Testis (tissue), 3 donors: Measurements from ENCODE around the gene MPPED1. TPM values are rescaled to one million over a fixed set of nuclear protein-coding genes. Genes with fewer than 3 reads are reported as not detected.

ENCODE experiments used
- DNase-seq: peaks from one replicate; pipeline ENCODE4 v3.0.0-alpha.2; 2019
- H3K27ac ChIP-seq, 2 donors: fragments of 200-600 bp; sonication (generic); one replicate each; pipeline ENCODE4 v1.5.1; 2019
- H3K27me3 ChIP-seq: fragments of 200-600 bp; sonication (generic); one replicate; pipeline ENCODE4 v1.5.1; 2019
- H3K36me3 ChIP-seq: fragments of 200-600 bp; sonication (generic); one replicate; pipeline ENCODE4 v1.5.1; 2017; ENCODE audit warnings: low read depth; ENCODE audit errors: missing control alignments
- H3K4me1 ChIP-seq: fragments of 200-600 bp; sonication (generic); one replicate; pipeline ENCODE4 v1.5.1; 2019
- H3K4me3 ChIP-seq, 2 donors: fragments of 200-600 bp; sonication (generic); one replicate each; pipeline ENCODE4 v1.5.1; 2017 to 2019
- H3K9me3 ChIP-seq: fragments of 200-600 bp; sonication (generic); one replicate; pipeline ENCODE4 v1.5.1; 2017
- POLR2A ChIP-seq: fragments of 450-650 bp; IDR thresholded peaks from one replicate; pipeline ENCODE4 v1.6.1; 2017; ENCODE audit warnings: antibody characterized with exemption, mild to moderate bottlenecking, moderate library complexity
- WGBS, 2 donors: methylation state at CpG; one replicate each; pipeline ENCODE4 v1.1.5; 2018; 5-methylcytosine and 5-hydroxymethylcytosine counted together
- intact Hi-C: fragments of 100-400 bp; cut with DNase I; formaldehyde crosslinking; loops from one replicate; pipeline ENCODE4 v1.15.1; 2023; ENCODE audit warnings: low total_unique reads
- polyA plus RNA-seq: library from polyadenylated mRNA; stranded (reverse); fragments of 350-450 nt; fragmentation: Illumina TruSeq; extraction: RNeasy Lipid Tissue Mini Kit (QIAGEN cat#74804); gene quantifications from one replicate; pipeline ENCODE4 v1.2.3, GENCODE V29; 2014; ENCODE audit warnings: low read depth, low replicate concordance; ENCODE audit not compliant: insufficient read depth
- total RNA-seq, 2 donors: library from RNA; depleted of rRNA; stranded (reverse); fragments of >200 nt; gene quantifications; one replicate each; pipeline ENCODE4 v1.2.3, GENCODE V29; 2016
- TF ChIP-seq, protein P1 (sequence below), 3 experiments: fragments of 450-650 bp in 2 of 3; fragments of 200-600 bp in 1 of 3; sonication (generic) in 1 of 3; IDR thresholded peaks; one replicate each; pipeline ENCODE4 v1.5.1; 2016 to 2019; ENCODE audit warnings: antibody characterized with exemption in 3 of 3, mild to moderate bottlenecking in 2 of 3, moderate library complexity in 1 of 3

Gene MPPED1
- total and polyA plus RNA-seq, 3 donors from 2014 or later = 1.3 to 5.9 (median 4.1) TPM

- 51 to 54% methylated on average over 7 of the region's 7 CpGs for WGBS, 2 donors
- intact Hi-C loops = loop anchor here (10.0 kb wide), 2 partner anchors 113 to 153 kb away; no protein-coding TSS in a partner anchor
- Histone ChIP-seq H3K36me3 (no peaks in the 10 kb centered on the region), H3K27me3 (no peaks in the 10 kb centered on the region), H3K9me3 (no peaks in the 10 kb centered on the region), H3K27ac (no peak overlapping the region), H3K4me1 (peaks cover 8% of the 10 kb centered on the region), H3K4me3 (no peak overlapping the region)
- TF ChIP-seq POLR2A = no peak
- TF ChIP-seq, protein P1, sequence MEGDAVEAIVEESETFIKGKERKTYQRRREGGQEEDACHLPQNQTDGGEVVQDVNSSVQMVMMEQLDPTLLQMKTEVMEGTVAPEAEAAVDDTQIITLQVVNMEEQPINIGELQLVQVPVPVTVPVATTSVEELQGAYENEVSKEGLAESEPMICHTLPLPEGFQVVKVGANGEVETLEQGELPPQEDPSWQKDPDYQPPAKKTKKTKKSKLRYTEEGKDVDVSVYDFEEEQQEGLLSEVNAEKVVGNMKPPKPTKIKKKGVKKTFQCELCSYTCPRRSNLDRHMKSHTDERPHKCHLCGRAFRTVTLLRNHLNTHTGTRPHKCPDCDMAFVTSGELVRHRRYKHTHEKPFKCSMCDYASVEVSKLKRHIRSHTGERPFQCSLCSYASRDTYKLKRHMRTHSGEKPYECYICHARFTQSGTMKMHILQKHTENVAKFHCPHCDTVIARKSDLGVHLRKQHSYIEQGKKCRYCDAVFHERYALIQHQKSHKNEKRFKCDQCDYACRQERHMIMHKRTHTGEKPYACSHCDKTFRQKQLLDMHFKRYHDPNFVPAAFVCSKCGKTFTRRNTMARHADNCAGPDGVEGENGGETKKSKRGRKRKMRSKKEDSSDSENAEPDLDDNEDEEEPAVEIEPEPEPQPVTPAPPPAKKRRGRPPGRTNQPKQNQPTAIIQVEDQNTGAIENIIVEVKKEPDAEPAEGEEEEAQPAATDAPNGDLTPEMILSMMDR (IDR thresholded peaks at IDR 0.05) = no peak
- no peak for DNase-seq
Observed at GRCh38 chr22:43387815-43388214, 24.0 kb upstream of the MPPED1 start.

DNA sequence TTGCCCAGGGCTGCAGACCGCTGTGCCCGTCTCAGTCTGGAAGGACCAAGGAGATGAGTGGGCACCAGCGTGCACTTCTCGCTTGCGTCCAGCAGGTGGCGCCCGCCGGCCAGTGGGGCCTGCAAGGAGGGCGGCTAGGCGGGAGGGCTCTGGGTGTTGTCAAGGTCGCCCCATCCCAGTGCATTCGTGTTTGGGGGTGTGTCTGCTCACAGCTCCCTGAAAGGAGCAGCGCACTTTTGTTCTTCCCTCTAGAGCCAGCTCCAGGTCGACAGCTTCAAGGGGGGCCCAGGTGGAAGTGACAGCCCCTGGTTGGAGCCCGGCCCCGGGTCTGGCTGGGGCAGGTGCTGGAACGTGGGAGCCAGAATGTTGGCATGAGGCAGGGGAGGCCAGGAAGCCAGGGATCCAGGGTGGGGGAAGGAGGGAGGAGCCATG, 23.4 kb upstream of the MPPED1 start:
- Histone ChIP-seq H3K36me3 (no peaks in the 10 kb centered on the region), H3K9me3 (no peaks in the 10 kb centered on the region), H3K27me3 (no peaks in the 10 kb centered on the region), H3K4me3 (no peak overlapping the region), H3K27ac (no peak overlapping the region), H3K4me1 (peaks cover 8% of the 10 kb centered on the region)
- intact Hi-C loops = loop anchor here (10.0 kb wide), 2 partner anchors 114 to 154 kb away; no protein-coding TSS in a partner anchor
- peak; percentile 90 for DNase-seq
- WGBS, 2 donors = 7% methylated on average over 13 to 17 of the region's 17 CpGs
- no peak for TF ChIP-seq POLR2A
- TF ChIP-seq, protein P1 (IDR thresholded peaks at IDR 0.05) = peak; percentile 94 to 99 (median 95)

DNA sequence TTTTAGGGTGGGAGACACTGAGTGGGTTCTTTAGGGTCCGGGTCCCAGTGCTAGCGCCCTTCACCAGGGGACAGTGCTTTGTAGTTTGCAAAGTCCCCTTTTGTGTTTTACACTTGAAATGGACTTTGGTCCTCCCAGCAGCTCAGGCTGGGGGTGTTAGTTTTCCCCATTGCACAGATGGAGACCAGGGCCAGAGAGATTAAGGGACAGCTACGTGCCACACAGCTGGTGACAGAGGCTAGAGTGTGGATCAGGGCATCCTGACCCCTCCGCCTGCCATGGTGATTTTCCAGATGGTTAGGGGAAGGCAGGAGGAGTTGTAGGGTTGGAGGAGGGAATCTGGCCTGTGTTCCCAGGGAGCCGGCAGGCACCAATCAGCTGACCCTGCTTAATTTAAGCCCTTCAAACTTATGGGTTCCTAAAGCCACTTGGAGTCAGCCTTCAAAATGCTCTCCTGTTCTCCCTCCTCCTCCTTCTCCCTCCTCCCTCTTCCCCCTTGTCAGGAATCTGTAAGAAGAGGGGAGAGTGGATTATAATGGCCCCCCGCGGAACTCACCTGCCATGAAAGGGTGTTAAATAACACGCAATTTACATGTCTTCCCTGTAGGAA, 22.5 kb upstream of the MPPED1 start:
- Histone ChIP-seq H3K9me3 (no peaks in the 10 kb centered on the region), H3K4me3 (no peak overlapping the region), H3K27ac (no peak overlapping the region), H3K4me1 (peaks cover 8% of the 10 kb centered on the region), H3K27me3 (no peaks in the 10 kb centered on the region), H3K36me3 (no peaks in the 10 kb centered on the region)
- no peak for DNase-seq
- intact Hi-C loops = loop anchor here (10.0 kb wide), 2 partner anchors 115 to 155 kb away; no protein-coding TSS in a partner anchor
- 84 to 85% methylated on average over 8 of the region's 8 CpGs for WGBS, 2 donors
- TF ChIP-seq POLR2A = no peak
- TF ChIP-seq, protein P1 (IDR thresholded peaks at IDR 0.05) = no peak

GRCh38 chr22:43390166-43390565, 21.6 kb upstream of the MPPED1 start:
- H3K4me3 ChIP-seq = no peak overlapping the region
- no peaks in the 10 kb centered on the region for H3K9me3 ChIP-seq
- intact Hi-C loops = no loop called here
- TF ChIP-seq POLR2A = no peak
- TF ChIP-seq, protein P1 (IDR thresholded peaks at IDR 0.05) = no peak
- H3K36me3 ChIP-seq = no peaks in the 10 kb centered on the region
- H3K4me1 ChIP-seq = peaks cover 8% of the 10 kb centered on the region
- H3K27me3 ChIP-seq = no peaks in the 10 kb centered on the region
- no peak overlapping the region for H3K27ac ChIP-seq
- DNase-seq = no peak
- 96% methylated on average over 3 of the region's 3 CpGs for WGBS, 2 donors

DNA sequence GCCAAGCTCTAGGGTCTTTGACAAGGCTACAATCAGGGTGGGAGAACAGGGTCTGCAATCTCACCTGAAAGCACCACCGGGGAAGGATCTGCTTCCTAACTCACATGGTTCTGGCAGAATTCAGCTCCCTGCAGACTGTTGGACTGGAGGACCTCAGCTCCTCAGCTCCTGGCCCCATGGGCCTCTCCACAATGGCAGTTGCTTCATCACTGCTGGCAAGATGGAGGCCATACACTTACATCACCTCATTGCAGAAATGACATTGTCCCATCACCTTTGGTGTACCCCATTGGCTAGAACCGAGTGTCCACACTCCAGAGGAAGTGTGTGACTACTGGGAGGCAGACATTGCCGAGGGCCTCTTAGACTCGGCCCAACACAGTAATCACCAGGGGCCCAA, 20.9 kb upstream of the MPPED1 start:
- Histone ChIP-seq H3K27me3 (no peaks in the 10 kb centered on the region), H3K4me1 (peaks cover 5% of the 10 kb centered on the region), H3K4me3 (no peak overlapping the region), H3K36me3 (no peaks in the 10 kb centered on the region), H3K9me3 (no peaks in the 10 kb centered on the region), H3K27ac (no peak overlapping the region)
- TF ChIP-seq, protein P1 (IDR thresholded peaks at IDR 0.05) = no peak
- TF ChIP-seq POLR2A = no peak
- WGBS, 2 donors = 80 to 85% methylated on average over 3 to 4 of the region's 4 CpGs
- intact Hi-C loops = no loop called here
- no peak for DNase-seq
